Tibial nerve (tissue), 4 donors: ENCODE data around the gene TMEM131L. TPM values are rescaled to one million over a fixed set of nuclear protein-coding genes. Genes with fewer than 3 reads are reported as not detected.

Experiments
- DNase-seq, 2 donors: peaks; one replicate each; pipeline ENCODE4 v3.0.0-alpha.2; 2019; ENCODE audit warnings: low spot score in 2 of 2
- H3K27ac ChIP-seq, 4 donors: fragments of 200-600 bp; sonication (generic) in 3 of 4; one replicate each; pipeline ENCODE4 v1.5.1; 2017 to 2019; ENCODE audit warnings: mild to moderate bottlenecking in 1 of 4
- H3K27me3 ChIP-seq, 2 donors: fragments of 200-600 bp; sonication (generic) in 1 of 2; one replicate each; pipeline versions ENCODE4 v1.5.1 to v1.6.0; 2017 to 2019
- H3K36me3 ChIP-seq, 3 donors: fragments of 200-600 bp; sonication (generic); one replicate each; pipeline ENCODE4 v1.5.1; 2018 to 2019
- H3K4me1 ChIP-seq, 4 donors: fragments of 200-600 bp; sonication (generic) in 3 of 4; one replicate each; pipeline ENCODE4 v1.5.1; 2017 to 2019
- H3K4me3 ChIP-seq, 4 donors: fragments of 200-600 bp; sonication (generic) in 3 of 4; one replicate each; pipeline ENCODE4 v1.5.1; 2017 to 2019; ENCODE audit warnings: mild to moderate bottlenecking in 1 of 4, moderate library complexity in 1 of 4
- H3K9me3 ChIP-seq, 4 donors: fragments of 200-600 bp; sonication (generic) in 3 of 4; one replicate each; pipeline ENCODE4 v1.5.1; 2017 to 2019
- EP300 ChIP-seq, 2 donors: sonication (generic); formaldehyde crosslinking; IDR thresholded peaks; one replicate each; pipeline ENCODE4 v1.6.1; 2017; ENCODE audit warnings: antibody characterized with exemption in 2 of 2, mild to moderate bottlenecking in 1 of 2
- POLR2A ChIP-seq, 2 donors: fragments of 450-650 bp; IDR thresholded peaks; one replicate each; pipeline ENCODE4 v1.6.1; 2017; ENCODE audit warnings: antibody characterized with exemption in 2 of 2, mild to moderate bottlenecking in 2 of 2, moderate library complexity in 2 of 2
- WGBS, 2 donors: methylation state at CpG; one replicate each; pipeline ENCODE4 v1.1.5; 2018; 5-methylcytosine and 5-hydroxymethylcytosine counted together
- total RNA-seq, 4 donors: library from RNA; depleted of rRNA; stranded (reverse); fragments of >200 nt; gene quantifications; one replicate each; pipeline ENCODE4 v1.1.0, GENCODE V29; 2016
- TF ChIP-seq, protein P1 (sequence below), 5 experiments: fragments of 200-600 bp in 3 of 5; fragments of 450-650 bp in 2 of 5; sonication (generic) in 3 of 5; IDR thresholded peaks; one replicate each; pipeline ENCODE4 v1.5.1; 2016 to 2019; ENCODE audit warnings: antibody characterized with exemption in 5 of 5, mild to moderate bottlenecking in 3 of 5, moderate library complexity in 2 of 5

The TMEM131L gene
- total RNA-seq, 4 donors from 2014 or later = 8.7 to 19.9 (median 12.1) TPM

DNA sequence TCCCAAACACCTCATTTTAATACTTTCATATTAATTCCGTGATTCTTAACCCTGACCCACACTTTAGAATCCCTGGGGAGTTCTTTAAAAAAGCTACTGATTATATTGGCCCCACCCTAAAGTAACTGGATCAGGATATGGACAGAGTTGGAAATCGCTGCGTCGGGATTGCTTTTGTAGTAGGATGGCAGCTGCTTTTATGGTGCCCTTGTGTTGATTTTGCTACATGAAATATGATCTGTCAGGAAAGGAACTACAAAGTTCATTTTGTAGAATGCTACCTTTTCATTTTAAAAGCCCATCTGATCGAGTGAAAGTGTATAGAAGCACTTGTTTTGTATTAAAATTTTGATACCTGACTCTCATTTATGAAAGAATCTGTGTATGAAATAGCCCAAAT lies 43.6 kb downstream of the TMEM131L start:
- Histone ChIP-seq H3K36me3 (no peaks in the 10 kb centered on the region), H3K27me3 (no peaks in the 10 kb centered on the region), H3K4me1 (peaks cover 0 to 28% (median 12%) of the 10 kb centered on the region in 4 donors), H3K27ac (no peak overlapping the region), H3K9me3 (no peaks in the 10 kb centered on the region), H3K4me3 (no peak overlapping the region)
- TF ChIP-seq POLR2A (IDR thresholded peaks at IDR 0.05) (no peak), EP300 (IDR thresholded peaks at IDR 0.05) (no peak)
- TF ChIP-seq, protein P1, sequence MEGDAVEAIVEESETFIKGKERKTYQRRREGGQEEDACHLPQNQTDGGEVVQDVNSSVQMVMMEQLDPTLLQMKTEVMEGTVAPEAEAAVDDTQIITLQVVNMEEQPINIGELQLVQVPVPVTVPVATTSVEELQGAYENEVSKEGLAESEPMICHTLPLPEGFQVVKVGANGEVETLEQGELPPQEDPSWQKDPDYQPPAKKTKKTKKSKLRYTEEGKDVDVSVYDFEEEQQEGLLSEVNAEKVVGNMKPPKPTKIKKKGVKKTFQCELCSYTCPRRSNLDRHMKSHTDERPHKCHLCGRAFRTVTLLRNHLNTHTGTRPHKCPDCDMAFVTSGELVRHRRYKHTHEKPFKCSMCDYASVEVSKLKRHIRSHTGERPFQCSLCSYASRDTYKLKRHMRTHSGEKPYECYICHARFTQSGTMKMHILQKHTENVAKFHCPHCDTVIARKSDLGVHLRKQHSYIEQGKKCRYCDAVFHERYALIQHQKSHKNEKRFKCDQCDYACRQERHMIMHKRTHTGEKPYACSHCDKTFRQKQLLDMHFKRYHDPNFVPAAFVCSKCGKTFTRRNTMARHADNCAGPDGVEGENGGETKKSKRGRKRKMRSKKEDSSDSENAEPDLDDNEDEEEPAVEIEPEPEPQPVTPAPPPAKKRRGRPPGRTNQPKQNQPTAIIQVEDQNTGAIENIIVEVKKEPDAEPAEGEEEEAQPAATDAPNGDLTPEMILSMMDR (IDR thresholded peaks at IDR 0.05) = no peak
- WGBS, 2 donors = 68 to 77% methylated on average over 5 of the region's 5 CpGs
- DNase-seq = no peak

DNA sequence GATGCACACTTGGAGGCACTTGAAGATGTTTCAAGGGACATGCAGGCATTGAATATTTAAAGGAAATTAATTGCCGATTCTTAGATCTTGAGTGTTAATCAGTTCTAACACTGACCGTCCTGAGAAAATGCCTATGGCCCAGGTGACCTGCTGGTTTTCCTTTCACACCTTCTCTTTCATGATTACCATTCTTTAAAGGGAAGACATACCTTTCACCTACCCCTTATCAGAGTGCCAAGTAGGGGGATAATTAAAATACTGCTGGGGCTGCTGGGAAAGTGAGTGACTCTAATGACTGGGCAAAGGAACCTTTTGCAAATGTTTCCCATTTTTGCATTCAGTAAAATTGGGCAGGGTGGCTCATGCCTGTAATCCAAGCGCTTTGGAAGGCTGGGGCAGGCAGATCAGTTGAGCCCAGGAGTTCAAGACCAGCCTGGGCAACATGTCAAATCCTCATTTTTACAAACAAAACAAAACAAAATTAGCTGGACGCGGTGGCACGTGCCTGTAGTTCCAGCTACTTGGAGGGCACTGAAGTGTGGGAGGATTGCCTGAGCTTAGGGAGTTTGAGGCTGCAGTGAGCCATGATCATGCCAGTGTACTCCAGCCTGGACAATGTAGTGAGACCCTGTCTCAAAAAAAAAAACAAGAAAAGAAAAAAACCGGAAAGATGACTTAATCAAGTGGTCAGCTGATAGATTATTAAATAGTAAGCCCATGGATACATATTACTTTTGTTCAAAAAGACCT lies 44.3 kb downstream of the TMEM131L start:
- Histone ChIP-seq H3K4me3 (no peak overlapping the region), H3K27ac (no peak overlapping the region), H3K27me3 (no peaks in the 10 kb centered on the region), H3K4me1 (peaks cover 0 to 29% (median 12%) of the 10 kb centered on the region in 4 donors), H3K9me3 (no peaks in the 10 kb centered on the region), H3K36me3 (no peaks in the 10 kb centered on the region)
- TF ChIP-seq, protein P1 (IDR thresholded peaks at IDR 0.05) = no peak
- TF ChIP-seq EP300 (IDR thresholded peaks at IDR 0.05) (no peak), POLR2A (IDR thresholded peaks at IDR 0.05) (no peak)
- DNase-seq = no peak
- WGBS, 2 donors = 92% methylated on average over 7 of the region's 7 CpGs

DNA sequence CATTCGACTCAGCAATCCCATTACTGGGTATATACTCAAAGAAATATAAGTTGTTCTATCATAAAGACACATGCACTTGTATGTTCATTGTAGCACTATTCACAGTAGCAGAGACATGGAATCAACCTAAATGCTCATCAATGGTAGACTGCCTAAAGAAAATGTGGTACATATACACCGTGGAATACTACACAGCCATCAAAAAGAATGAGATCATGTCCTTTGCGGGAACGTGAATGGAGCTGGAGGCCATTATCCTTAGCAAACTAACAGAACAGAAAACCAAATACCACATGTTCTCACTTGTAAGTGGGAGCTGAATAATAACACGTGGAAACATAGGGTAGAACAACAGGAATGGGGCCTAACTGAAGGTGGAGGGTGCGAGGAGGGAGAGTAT lies 44.9 kb downstream of the TMEM131L start:
- Histone ChIP-seq H3K27me3 (no peaks in the 10 kb centered on the region), H3K9me3 (no peaks in the 10 kb centered on the region), H3K36me3 (no peaks in the 10 kb centered on the region), H3K27ac (no peak overlapping the region), H3K4me1 (peaks cover 0 to 29% (median 12%) of the 10 kb centered on the region in 4 donors), H3K4me3 (no peak overlapping the region)
- no peak for DNase-seq
- TF ChIP-seq POLR2A (IDR thresholded peaks at IDR 0.05) (no peak), EP300 (IDR thresholded peaks at IDR 0.05) (no peak)
- TF ChIP-seq, protein P1 (IDR thresholded peaks at IDR 0.05) = no peak
- 85 to 94% methylated on average over 6 of the region's 6 CpGs for WGBS, 2 donors

DNA sequence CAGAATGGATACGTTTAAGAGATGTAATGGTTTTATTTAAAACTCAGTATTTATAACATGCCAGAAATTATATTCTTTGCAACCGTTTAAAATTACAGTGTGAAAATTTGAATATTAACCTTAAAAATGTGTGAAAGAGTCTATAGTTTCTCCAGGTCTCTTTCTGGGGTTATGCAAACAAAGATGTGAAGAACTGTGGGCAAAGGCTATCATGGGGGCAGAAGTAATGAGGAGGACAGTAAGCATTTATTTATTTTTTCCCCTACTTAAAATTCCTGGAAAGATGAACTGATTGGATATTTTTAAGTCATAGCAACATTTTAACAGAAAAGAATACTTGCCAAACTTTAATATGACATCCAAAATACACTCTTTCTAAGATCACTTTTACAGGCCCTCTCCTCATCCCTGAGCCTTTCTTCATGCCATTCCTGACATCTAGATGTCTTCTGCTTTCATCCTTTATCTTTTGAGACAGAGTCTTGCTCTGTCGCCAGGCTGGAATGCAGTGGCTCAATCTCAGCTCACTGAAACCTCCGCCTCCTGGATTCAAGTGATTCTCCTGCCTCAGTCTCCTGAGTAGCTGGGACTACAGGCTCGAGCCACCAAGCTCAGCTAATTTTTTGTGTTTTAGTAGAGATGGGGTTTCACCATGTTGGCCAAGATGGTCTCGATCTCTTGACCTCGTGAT lies 46.1 kb downstream of the TMEM131L start:
- H3K9me3 ChIP-seq = no peaks in the 10 kb centered on the region
- H3K36me3 ChIP-seq = no peaks in the 10 kb centered on the region
- H3K27ac ChIP-seq = no peak overlapping the region
- no peaks in the 10 kb centered on the region for H3K27me3 ChIP-seq
- DNase-seq = no peak
- TF ChIP-seq EP300 (IDR thresholded peaks at IDR 0.05) = no peak
- no peak for TF ChIP-seq POLR2A (IDR thresholded peaks at IDR 0.05)
- TF ChIP-seq, protein P1 (IDR thresholded peaks at IDR 0.05) = no peak
- peaks cover 0 to 29% (median 9%) of the 10 kb centered on the region in 4 donors for H3K4me1 ChIP-seq
- WGBS, 2 donors = 68 to 69% methylated on average over 7 of the region's 7 CpGs
- no peak overlapping the region for H3K4me3 ChIP-seq

DNA sequence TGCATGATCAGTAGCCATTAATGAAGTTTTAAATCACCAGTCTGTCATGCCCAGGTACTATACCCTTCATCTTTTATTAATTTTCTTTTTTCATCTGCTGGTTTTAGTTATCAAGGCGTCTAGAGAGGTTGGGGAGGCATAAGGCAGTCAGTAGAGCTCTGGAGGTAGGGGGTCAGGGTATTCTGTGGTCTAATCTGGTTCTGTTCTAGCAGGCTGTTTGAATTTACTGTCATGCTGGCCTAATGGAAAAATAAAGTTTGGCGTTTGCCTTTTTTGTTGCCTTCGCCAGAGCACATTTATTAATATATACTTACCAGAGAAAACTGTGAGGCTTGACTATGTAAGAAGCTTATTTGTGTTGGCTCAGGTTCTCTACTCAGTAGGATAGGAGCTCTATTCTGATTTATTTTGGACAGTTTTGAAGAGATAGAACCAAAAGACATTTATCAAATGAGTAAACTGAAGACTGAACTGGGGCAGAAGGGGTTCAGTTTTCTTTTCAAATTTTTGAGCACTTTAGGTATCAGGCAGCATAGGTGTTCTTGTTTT lies 46.9 kb downstream of the TMEM131L start:
- DNase-seq = no peak
- 60 to 69% methylated on average over 3 of the region's 3 CpGs for WGBS, 2 donors
- no peak overlapping the region for H3K4me3 ChIP-seq
- no peaks in the 10 kb centered on the region for H3K9me3 ChIP-seq
- H3K36me3 ChIP-seq = no peaks in the 10 kb centered on the region
- TF ChIP-seq EP300 (IDR thresholded peaks at IDR 0.05) = no peak
- TF ChIP-seq, protein P1 (IDR thresholded peaks at IDR 0.05) = no peak
- peaks cover 0 to 33% (median 7%) of the 10 kb centered on the region in 4 donors for H3K4me1 ChIP-seq
- H3K27me3 ChIP-seq = no peaks in the 10 kb centered on the region
- peak overlapping the region in 2 of 4 donors; percentile 36 to 62 for H3K27ac ChIP-seq
